Left lung (tissue), 10 donors: ENCODE measurements around the gene CABLES2. TPM values are rescaled to one million over a fixed set of nuclear protein-coding genes. Genes with fewer than 3 reads are reported as not detected.

ENCODE experiments used
- ATAC-seq: fragments of 200-7000 bp; cut with Tn5 transposase; one replicate; pipeline ENCODE4 v1.9.1; 2020; ENCODE audit warnings: moderate library complexity
- DNase-seq, 4 donors: peaks; one replicate each; pipeline ENCODE4 v3.0.0-alpha.2; 2013 to 2020
- H3K27ac ChIP-seq, 2 donors: fragments of 200-600 bp; sonication (generic) in 1 of 2; one replicate each; pipeline versions ENCODE4 v1.5.0 to v1.8.0; 2020 to 2021
- H3K27me3 ChIP-seq, 2 donors: fragments of 200-600 bp; sonication (generic) in 1 of 2; one replicate each; pipeline versions ENCODE4 v1.5.0 to v1.8.0; 2020 to 2021
- H3K36me3 ChIP-seq, 2 donors: fragments of 200-600 bp; sonication (generic) in 1 of 2; one replicate each; pipeline versions ENCODE4 v1.5.0 to v1.8.0; 2020 to 2021
- H3K4me1 ChIP-seq, 2 donors: fragments of 200-600 bp; one replicate each; pipeline ENCODE4 v1.8.0; 2021
- H3K4me3 ChIP-seq, 2 donors: fragments of 200-600 bp; sonication (generic) in 1 of 2; one replicate each; pipeline versions ENCODE4 v1.5.0 to v1.8.0; 2020 to 2021; ENCODE audit warnings: mild to moderate bottlenecking in 1 of 2
- H3K9me3 ChIP-seq, 2 donors: fragments of 200-600 bp; sonication (generic) in 1 of 2; one replicate each; pipeline versions ENCODE4 v1.5.0 to v1.8.0; 2020 to 2021
- CTCF ChIP-seq, 2 donors: fragments of 200-600 bp; sonication (generic) in 1 of 2; IDR thresholded peaks; one replicate each; pipeline versions ENCODE4 v1.5.0 to v1.8.0; 2021; ENCODE audit warnings: antibody characterized with exemption in 2 of 2
- intact Hi-C, 2 donors: fragments of 100-400 bp; cut with DNase I; formaldehyde crosslinking; loops; one replicate each; pipeline versions ENCODE4 v1.11.2 to v1.14.2; 2022
- polyA plus RNA-seq, 6 donors: library from polyadenylated mRNA; unstranded; fragments of 120-200 nt; gene quantifications; one replicate each; pipeline ENCODE4 v1.2.1, GENCODE V29; 2013; ENCODE audit not compliant: insufficient read length in 6 of 6
- total RNA-seq, 2 donors: library from RNA; stranded (reverse); fragmentation: NEBNext Ultra II Directional; extraction: Animal tissue kit (Norgen Biotek cat#: 25700); gene quantifications; one replicate each; pipeline ENCODE4 v1.2.1, GENCODE V29; 2021
- donor health status: DM: no; HTN: yes; CAD: no.
- donor health status: DM: no; HTN: no; CAD: no.

Gene CABLES2
- total and polyA plus RNA-seq, 8 donors, result 4.1 to 16.7 (median 13.2) TPM

GRCh38 chr20:62441987-62442539 is 35.0 kb upstream of the CABLES2 start:
- no peak for TF ChIP-seq CTCF (IDR thresholded peaks at IDR 0.05)
- H3K4me1 ChIP-seq, result no peaks in the 10 kb centered on the region
- peaks cover 0 to 41% of the 10 kb centered on the region in 2 donors for H3K27me3 ChIP-seq
- no peaks in the 10 kb centered on the region for H3K36me3 ChIP-seq
- ATAC-seq, result no peak
- no peak for DNase-seq
- H3K9me3 ChIP-seq, result no peaks in the 10 kb centered on the region
- intact Hi-C loops, result no loop called here
- no peak overlapping the region for H3K27ac ChIP-seq
- no peak overlapping the region for H3K4me3 ChIP-seq

- peaks cover 0 to 56% of the 10 kb centered on the region in 2 donors for H3K27me3 ChIP-seq
- H3K36me3 ChIP-seq, result no peaks in the 10 kb centered on the region
- ATAC-seq (no peak), DNase-seq (no peak)
- H3K4me1 ChIP-seq, result no peaks in the 10 kb centered on the region
- intact Hi-C loops, result no loop called here
- no peak overlapping the region for H3K27ac ChIP-seq
- H3K9me3 ChIP-seq, result no peaks in the 10 kb centered on the region
- no peak overlapping the region for H3K4me3 ChIP-seq
- TF ChIP-seq CTCF (IDR thresholded peaks at IDR 0.05), result no peak
These were observed 32.1 kb upstream of the CABLES2 start for GRCh38 chr20:62439218-62439617.

- Histone ChIP-seq H3K9me3 (no peaks in the 10 kb centered on the region), H3K4me3 (no peak overlapping the region), H3K36me3 (no peaks in the 10 kb centered on the region), H3K27ac (no peak overlapping the region), H3K27me3 (peaks cover 0 to 65% of the 10 kb centered on the region in 2 donors), H3K4me1 (no peaks in the 10 kb centered on the region)
- intact Hi-C loops, result no loop called here
- DNase-seq, result no peak
- no peak for TF ChIP-seq CTCF (IDR thresholded peaks at IDR 0.05)
- ATAC-seq, result no peak
These were observed 30.8 kb upstream of the CABLES2 start for GRCh38 chr20:62437927-62438326.

- DNase-seq (peak in 2 of 4 donors; percentile 73 to 74), ATAC-seq (no peak)
- H3K4me1 ChIP-seq, result no peaks in the 10 kb centered on the region
- peaks cover 0 to 65% of the 10 kb centered on the region in 2 donors for H3K27me3 ChIP-seq
- no peak overlapping the region for H3K27ac ChIP-seq
- TF ChIP-seq CTCF (IDR thresholded peaks at IDR 0.05), result no peak
- H3K36me3 ChIP-seq, result no peaks in the 10 kb centered on the region
- intact Hi-C loops, result no loop called here
- no peaks in the 10 kb centered on the region for H3K9me3 ChIP-seq
- H3K4me3 ChIP-seq, result no peak overlapping the region
These were observed 30.4 kb upstream of the CABLES2 start for GRCh38 chr20:62437496-62437895.

DNA sequence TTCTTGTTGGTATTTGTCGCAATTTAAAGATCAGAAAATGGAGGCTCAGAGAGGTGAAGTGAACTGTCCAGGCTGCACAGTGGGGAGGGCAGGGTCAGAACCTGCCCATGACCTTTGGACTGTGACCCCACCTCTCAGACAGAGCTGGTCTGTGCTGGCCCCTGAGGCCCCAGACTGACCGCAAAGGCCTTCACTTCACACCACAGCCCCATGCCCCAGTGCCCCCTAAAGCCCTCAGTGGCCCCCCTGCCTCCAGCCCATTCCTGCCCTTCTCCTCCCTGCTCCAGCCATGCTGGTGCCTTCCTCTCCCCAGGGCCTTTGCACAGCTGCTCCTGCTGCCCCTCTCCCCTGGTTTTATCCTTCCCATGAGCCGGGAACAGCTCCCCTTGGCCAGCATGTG is 29.6 kb upstream of the CABLES2 start:
- H3K9me3 ChIP-seq, result no peaks in the 10 kb centered on the region
- intact Hi-C loops, result no loop called here
- no peaks in the 10 kb centered on the region for H3K36me3 ChIP-seq
- H3K4me1 ChIP-seq, result no peaks in the 10 kb centered on the region
- DNase-seq (no peak), ATAC-seq (no peak)
- TF ChIP-seq CTCF (IDR thresholded peaks at IDR 0.05), result no peak
- H3K4me3 ChIP-seq, result no peak overlapping the region
- peaks cover 0 to 67% of the 10 kb centered on the region in 2 donors for H3K27me3 ChIP-seq
- no peak overlapping the region for H3K27ac ChIP-seq
